ENCODE data around the gene RAB26. TPM values are rescaled to one million over a fixed set of nuclear protein-coding genes. Genes with fewer than 3 reads are reported as not detected.

Gene RAB26
- total and polyA plus RNA-seq, 2 of the 13 experiments (the other 11 are each of a cell fraction or from before 2014, with no cell fraction given) = 0.86 to 3.6 TPM

- no peak for TF ChIP-seq ZNF407 (CRISPR knock-in tag; IDR thresholded peaks at IDR 0.05; ENCODE audit: not compliant biosample characterization)
- peak; percentile 85 for TF ChIP-seq ZBTB33 (CRISPR knock-in tag; IDR thresholded peaks at IDR 0.05)
- peak; percentile 48; the same call in 1 of the 2 replicates for TF ChIP-seq ZFY (CRISPR knock-in tag; IDR thresholded peaks at IDR 0.05)
- no peak for TF ChIP-seq NFAT5 (CRISPR knock-in tag; IDR thresholded peaks at IDR 0.05)
- TF ChIP-seq E2F2 (CRISPR knock-in tag; IDR thresholded peaks at IDR 0.05; ENCODE audit: borderline replicate concordance) = no peak
- TF ChIP-seq ZNF263 (CRISPR knock-in tag; IDR thresholded peaks at IDR 0.05) = peak; percentile 88
- peak; percentile 60; the same call in 1 of the 2 replicates for TF ChIP-seq SP4 (CRISPR knock-in tag; IDR thresholded peaks at IDR 0.05)
- no peak for TF ChIP-seq ZBTB44 (CRISPR knock-in tag; IDR thresholded peaks at IDR 0.05)
- no peak for TF ChIP-seq SUZ12 (IDR thresholded peaks at IDR 0.05; ENCODE audit: low read depth, low read length)
These were observed 4.5 kb downstream of the RAB26 start (continued) for GRCh38 chr16:2152695-2153506.
